Prostate gland (tissue), 2 donors: Measurements from ENCODE around the gene HOMEZ.

Source experiments
- POLR2A ChIP-seq: fragments of 450-650 bp; IDR thresholded peaks from one replicate; pipeline ENCODE4 v1.6.1; 2016; ENCODE audit warnings: antibody characterized with exemption, mild to moderate bottlenecking
- POLR2AphosphoS5 ChIP-seq: sonication (generic); formaldehyde crosslinking; IDR thresholded peaks from one replicate; pipeline ENCODE4 v1.6.1; 2017; ENCODE audit warnings: antibody characterized with exemption
- TF ChIP-seq, protein P1 (sequence below), 4 experiments: fragments of 200-600 bp in 2 of 4; fragments of 450-650 bp in 2 of 4; sonication (generic) in 2 of 4; IDR thresholded peaks; 1 replicate in 3 of 4; 2 replicates in 1 of 4; pipeline ENCODE4 v1.5.1; 2016 to 2019; ENCODE audit warnings: antibody characterized with exemption in 4 of 4, mild to moderate bottlenecking in 2 of 4, moderate library complexity in 2 of 4

DNA sequence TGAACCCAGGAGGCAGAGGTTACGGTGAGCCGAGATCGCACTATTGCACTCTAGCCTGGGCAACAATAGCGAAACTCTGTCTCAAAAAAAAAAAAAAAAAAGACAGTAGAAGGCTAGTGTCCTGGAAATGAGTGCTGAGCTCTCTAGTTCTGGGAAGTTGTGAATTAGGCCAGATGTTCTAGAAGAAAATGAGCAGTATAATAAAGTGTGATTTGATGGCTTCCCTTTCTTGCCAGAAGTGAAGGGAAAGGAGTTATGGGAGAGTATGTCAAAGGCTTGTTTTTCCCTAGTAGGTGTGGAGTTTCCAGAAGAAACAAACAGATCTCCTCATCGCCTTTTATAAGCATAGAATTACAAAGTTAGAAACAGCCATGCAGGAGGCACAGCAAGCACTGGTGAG, 27.7 kb downstream of the HOMEZ start:
- TF ChIP-seq, protein P1, sequence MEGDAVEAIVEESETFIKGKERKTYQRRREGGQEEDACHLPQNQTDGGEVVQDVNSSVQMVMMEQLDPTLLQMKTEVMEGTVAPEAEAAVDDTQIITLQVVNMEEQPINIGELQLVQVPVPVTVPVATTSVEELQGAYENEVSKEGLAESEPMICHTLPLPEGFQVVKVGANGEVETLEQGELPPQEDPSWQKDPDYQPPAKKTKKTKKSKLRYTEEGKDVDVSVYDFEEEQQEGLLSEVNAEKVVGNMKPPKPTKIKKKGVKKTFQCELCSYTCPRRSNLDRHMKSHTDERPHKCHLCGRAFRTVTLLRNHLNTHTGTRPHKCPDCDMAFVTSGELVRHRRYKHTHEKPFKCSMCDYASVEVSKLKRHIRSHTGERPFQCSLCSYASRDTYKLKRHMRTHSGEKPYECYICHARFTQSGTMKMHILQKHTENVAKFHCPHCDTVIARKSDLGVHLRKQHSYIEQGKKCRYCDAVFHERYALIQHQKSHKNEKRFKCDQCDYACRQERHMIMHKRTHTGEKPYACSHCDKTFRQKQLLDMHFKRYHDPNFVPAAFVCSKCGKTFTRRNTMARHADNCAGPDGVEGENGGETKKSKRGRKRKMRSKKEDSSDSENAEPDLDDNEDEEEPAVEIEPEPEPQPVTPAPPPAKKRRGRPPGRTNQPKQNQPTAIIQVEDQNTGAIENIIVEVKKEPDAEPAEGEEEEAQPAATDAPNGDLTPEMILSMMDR (IDR thresholded peaks at IDR 0.05) = no peak
- TF ChIP-seq POLR2A (no peak), POLR2AphosphoS5 (peak; percentile 23)
